ENCODE results near the gene PCDHGA12.
"Not testable (repeated sequence)": the region's sequence is repeated elsewhere in the genome, so short reads cannot be mapped to it uniquely, and the experiment has no call there.

PCDHGA12 gene

GRCh38 chr5:141430332-141431113 is at the start of gene PCDHGA12:
TSS of gene PCDHGA12 (plus strand) at chr5:141430507. CDS start at chr5:141430760, 253 bp downstream.
- peak in 2 of 14 donors; percentile 13 to 27 for DNase-seq

DNA sequence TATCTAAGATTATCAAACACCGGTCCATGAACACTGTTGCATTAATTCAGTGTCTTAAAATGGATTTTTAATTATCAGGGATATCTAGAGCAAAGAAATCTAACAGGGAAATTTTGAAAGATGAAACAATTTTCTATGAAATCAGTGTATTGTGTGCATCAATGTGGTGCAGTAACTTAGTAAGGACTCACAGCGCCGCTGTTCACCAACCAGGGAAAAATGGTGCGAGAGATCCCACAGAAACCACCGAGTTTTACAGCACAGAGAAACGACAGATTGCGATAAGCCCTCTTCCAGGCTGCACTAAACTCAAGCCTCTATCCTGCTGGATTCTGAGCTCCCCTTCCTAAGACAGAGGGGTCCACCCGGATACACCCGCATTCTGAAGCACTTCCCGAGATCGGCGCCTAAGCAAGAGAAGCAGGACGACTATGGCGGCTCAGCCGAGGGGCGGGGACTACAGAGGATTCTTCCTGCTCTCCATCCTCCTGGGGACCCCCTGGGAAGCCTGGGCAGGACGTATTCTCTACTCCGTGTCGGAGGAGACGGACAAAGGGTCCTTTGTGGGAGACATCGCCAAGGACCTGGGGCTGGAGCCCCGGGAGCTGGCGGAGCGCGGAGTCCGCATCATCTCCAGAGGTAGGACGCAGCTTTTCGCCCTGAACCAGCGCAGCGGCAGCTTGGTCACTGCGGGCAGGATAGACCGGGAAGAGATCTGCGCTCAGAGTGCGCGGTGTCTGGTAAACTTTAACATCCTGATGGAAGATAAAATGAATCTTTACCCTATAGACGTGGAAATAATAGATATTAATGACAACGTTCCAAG is 47.6 kb upstream of the PCDHGA12 start, which contains the start of gene PCDHGA7:
PCDHGA7 (plus strand) TSS at position 274 of the 826 bp plus-strand sequence; CDS start at position 432, 158 bp downstream.
- DNase-seq = no peak

DNA sequence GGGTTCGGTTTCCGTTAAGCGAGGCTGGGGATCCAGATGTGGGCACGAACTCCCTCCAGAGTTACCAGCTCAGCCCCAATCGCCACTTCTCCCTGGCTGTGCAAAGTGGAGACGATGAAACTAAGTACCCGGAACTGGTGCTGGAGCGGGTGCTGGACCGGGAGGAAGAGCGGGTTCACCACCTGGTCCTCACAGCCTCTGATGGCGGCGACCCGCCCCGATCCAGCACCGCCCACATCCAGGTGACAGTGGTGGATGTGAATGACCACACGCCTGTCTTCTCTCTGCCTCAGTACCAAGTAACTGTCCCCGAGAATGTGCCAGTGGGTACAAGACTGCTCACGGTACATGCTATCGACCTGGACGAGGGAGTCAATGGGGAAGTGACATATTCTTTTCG is 47.0 kb upstream of the PCDHGA12 start:
- no peak for DNase-seq

DNA sequence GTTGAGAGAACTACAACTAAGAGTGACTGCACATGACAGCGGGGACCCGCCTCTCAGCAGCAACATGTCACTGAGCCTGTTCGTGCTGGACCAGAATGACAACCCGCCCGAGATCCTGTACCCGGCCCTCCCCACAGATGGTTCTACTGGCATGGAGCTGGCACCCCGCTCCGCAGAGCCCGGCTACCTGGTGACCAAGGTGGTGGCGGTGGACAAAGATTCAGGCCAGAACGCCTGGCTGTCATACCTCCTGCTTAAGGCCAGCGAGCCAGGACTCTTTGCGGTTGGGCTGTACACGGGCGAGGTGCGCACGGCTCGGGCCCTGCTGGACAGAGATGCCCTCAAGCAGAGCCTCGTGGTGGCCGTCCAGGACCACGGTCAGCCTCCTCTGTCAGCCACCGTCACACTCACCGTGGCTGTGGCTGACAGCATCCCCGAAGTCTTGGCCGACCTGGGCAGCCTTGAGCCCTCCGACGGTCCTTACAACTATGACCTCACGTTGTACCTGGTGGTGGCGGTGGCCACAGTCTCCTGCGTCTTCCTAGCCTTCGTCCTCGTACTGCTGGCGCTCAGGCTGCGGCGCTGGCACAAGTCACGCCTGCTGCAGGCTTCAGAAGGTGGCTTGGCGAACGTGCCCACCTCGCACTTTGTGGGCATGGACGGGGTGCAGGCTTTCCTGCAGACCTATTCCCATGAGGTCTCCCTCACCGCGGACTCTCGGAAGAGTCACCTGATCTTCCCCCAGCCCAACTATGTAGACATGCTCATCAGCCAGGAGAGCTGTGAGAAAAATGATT is 45.6 kb upstream of the PCDHGA12 start:
- no peak for DNase-seq

DNA sequence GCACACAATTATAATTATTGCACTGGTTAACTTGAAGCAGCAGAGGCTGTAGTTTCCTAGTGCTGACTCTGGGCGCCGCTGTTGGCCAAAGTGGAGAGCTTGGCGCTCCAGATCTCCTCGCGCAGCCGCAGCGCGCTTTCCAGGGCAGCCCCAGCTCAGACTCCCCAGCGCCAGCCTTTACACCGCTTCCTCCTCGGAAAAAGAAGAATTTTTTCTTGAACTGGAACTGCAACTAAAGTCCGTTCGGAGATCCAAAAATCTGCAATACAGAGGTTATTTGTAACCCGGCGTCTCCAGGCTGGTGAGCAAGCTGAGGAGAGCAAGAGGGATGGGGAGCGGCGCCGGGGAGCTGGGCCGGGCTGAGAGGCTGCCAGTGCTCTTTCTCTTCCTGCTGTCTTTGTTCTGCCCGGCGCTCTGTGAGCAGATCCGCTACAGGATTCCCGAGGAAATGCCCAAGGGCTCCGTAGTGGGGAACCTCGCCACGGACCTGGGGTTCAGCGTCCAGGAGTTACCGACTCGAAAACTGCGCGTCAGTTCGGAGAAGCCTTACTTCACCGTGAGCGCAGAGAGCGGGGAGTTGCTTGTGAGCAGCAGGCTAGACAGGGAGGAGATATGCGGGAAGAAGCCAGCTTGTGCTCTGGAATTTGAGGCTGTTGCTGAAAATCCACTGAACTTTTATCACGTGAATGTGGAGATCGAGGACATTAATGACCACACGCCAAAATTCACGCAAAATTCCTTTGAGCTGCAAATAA is 42.6 kb upstream of the PCDHGA12 start, which contains the start of gene PCDHGB4:
PCDHGB4 (plus strand) TSS at position 142 of the 755 bp plus-strand sequence; CDS start at position 329, 187 bp downstream.
- not testable (repeated sequence) for DNase-seq

DNA sequence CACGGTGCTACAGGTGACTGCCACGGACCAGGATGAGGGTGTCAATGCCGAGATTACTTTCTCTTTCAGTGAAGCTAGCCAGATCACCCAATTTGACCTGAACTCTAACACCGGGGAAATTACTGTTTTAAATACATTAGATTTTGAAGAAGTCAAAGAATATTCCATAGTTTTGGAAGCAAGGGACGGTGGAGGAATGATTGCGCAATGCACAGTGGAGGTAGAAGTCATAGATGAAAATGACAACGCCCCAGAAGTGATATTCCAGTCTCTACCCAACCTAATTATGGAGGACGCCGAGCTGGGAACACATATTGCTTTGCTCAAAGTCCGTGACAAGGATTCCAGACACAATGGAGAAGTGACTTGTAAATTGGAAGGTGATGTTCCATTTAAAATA is 41.6 kb upstream of the PCDHGA12 start:
- DNase-seq = no peak

- no peak for DNase-seq
These were observed 40.9 kb upstream of the PCDHGA12 start for GRCh38 chr5:141389153-141390042.

GRCh38 chr5:141392429-141393198 is 37.7 kb upstream of the PCDHGA12 start, which contains the start of gene PCDHGA8:
TSS of gene PCDHGA8 (plus strand) at chr5:141392633. CDS start at chr5:141392814, 181 bp downstream.
- no peak for DNase-seq

GRCh38 chr5:141393267-141393666 is 37.0 kb upstream of the PCDHGA12 start:
- no peak for DNase-seq

GRCh38 chr5:141394401-141395187 is 35.7 kb upstream of the PCDHGA12 start:
- DNase-seq = not testable (repeated sequence)

- DNase-seq = peak in 1 of 14 donors; percentile 17
These were observed 32.4 kb upstream of the PCDHGA12 start, which contains the start of gene PCDHGB5 for GRCh38 chr5:141397756-141398551. TSS of gene PCDHGB5 (plus strand) at chr5:141397947. CDS start at chr5:141398128, 181 bp downstream.

DNA sequence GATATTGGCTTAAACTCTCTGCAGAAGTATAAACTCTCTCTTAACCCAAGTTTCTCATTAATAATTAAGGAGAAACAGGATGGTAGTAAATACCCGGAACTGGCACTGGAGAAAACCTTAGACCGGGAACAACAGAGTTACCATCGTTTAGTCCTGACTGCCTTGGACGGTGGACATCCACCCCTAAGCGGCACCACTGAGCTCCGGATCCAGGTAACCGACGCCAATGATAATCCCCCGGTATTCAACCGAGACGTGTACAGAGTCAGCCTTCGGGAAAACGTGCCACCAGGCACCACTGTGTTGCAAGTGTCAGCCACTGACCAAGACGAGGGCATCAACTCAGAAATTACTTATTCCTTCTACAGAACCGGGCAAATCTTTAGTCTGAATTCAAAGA is 31.7 kb upstream of the PCDHGA12 start:
- DNase-seq = no peak

DNA sequence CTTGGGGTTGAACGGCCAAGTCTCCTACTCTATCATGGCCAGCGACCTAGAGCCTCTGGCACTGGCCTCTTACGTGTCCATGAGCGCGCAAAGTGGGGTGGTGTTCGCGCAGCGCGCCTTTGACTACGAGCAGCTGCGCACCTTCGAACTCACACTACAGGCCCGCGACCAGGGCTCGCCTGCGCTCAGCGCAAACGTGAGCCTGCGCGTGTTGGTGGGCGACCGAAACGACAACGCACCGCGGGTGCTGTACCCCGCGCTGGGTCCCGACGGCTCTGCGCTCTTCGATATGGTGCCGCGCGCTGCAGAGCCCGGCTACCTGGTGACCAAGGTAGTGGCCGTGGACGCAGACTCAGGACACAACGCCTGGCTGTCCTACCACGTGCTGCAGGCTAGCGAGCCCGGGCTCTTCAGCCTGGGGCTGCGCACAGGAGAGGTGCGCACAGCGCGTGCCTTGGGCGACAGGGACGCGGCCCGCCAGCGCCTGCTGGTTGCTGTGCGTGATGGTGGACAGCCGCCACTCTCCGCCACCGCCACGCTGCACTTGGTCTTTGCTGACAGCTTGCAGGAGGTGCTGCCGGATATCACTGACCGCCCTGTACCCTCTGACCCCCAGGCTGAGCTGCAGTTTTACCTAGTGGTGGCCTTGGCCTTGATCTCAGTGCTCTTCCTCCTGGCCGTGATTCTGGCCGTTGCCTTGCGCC is 30.6 kb upstream of the PCDHGA12 start:
- DNase-seq = no peak

GRCh38 chr5:141402553-141403243 is 27.6 kb upstream of the PCDHGA12 start, which contains the start of gene PCDHGA9:
TSS of gene PCDHGA9 (plus strand) at chr5:141402778. CDS start at chr5:141402953, 175 bp downstream.
- peak in 1 of 14 donors; percentile 2 for DNase-seq

- no peak for DNase-seq
These were observed 26.9 kb upstream of the PCDHGA12 start for GRCh38 chr5:141403387-141403786.

Measured in C1 segment of cervical spinal cord (tissue), 14 donors.